ENCODE results near the gene LNX2. TPM values are rescaled to one million over a fixed set of nuclear protein-coding genes. Genes with fewer than 3 reads are reported as not detected.

Gene LNX2
- total and polyA plus RNA-seq, 2 donors (not counting 1 experiment from before 2014, with no cell fraction given), result 2.9 to 10.9 TPM

GRCh38 chr13:27605610-27606200 is 14.6 kb downstream of the LNX2 start:
- H3K4me3 Mint-ChIP-seq, result no peak overlapping the region
- H3K79me2 ChIP-seq (ENCODE audit: control insufficient read depth, insufficient read depth, low read length), result peaks cover 76% of the 10 kb centered on the region
- POLR2A ChIA-PET, result no interaction called here

More at GRCh38 chr13:27605610-27606200, 14.6 kb downstream of the LNX2 start:
- Histone ChIP-seq H3K4me2 (replicated peaks; ENCODE audit: low read depth, low read length, poor library complexity, severe bottlenecking) (no peak overlapping the region), H2AFZ (ENCODE audit: insufficient read depth, low read depth, low read length, poor library complexity, severe bottlenecking) (no peak overlapping the region), H3K9me3 (ENCODE audit: control extremely low read depth in 1 of 3, control insufficient read depth in 2 of 3, insufficient read depth in 1 of 3, low read length in 2 of 3) (peaks cover 0 to 4% (median 0%) of the 10 kb centered on the region in 3 donors), H3K36me3 (replicated peaks in 1 of 2; ENCODE audit: control extremely low read depth in 1 of 2, control insufficient read depth in 1 of 2, extremely low read depth in 1 of 2, insufficient read depth in 2 of 2, low read length in 1 of 2) (no peaks in the 10 kb centered on the region), H3K27ac (ENCODE audit: low read length in 2 of 2) (no peak overlapping the region), H3K9ac (ENCODE audit: low read length) (no peak overlapping the region), H4K20me1 (ENCODE audit: control insufficient read depth, insufficient read depth, low read length, poor library complexity, severe bottlenecking) (peaks cover 14% of the 10 kb centered on the region), H3K4me3 (ENCODE audit: control extremely low read depth in 1 of 5, extremely low read depth in 1 of 5, insufficient read depth in 1 of 5, low read depth in 2 of 5, low read length in 4 of 5) (no peak overlapping the region), H3K27me3 (replicated peaks in 1 of 4; ENCODE audit: control extremely low read depth in 1 of 4, control insufficient read depth in 3 of 4, insufficient read depth in 4 of 4, low read length in 3 of 4) (no peaks in the 10 kb centered on the region), H3K4me1 (ENCODE audit: control insufficient read depth in 2 of 2, insufficient read depth in 2 of 2, low read length in 2 of 2) (peaks cover 0 to 12% of the 10 kb centered on the region in 2 donors)
- Mint-ChIP-seq H3K4me1 (peaks cover 41% of the 10 kb centered on the region), H3K27me3 (no peaks in the 10 kb centered on the region), H3K27ac (no peak overlapping the region), H3K9me3 (ENCODE audit: insufficient read depth) (no peaks in the 10 kb centered on the region)
- CTCF ChIA-PET, result interaction anchor here (0.9 to 1.1 kb wide), 2 partner anchors 72 to 246 kb away, joined by 3 read pairs; no protein-coding TSS in a partner anchor
- ATAC-seq (ENCODE audit: low read depth), result no peak
- no peak for DNase-seq
- TF ChIP-seq CTCF (IDR thresholded peaks at IDR 0.05) (no peak), EZH2 (IDR thresholded peaks at IDR 0.05; ENCODE audit: borderline replicate concordance, insufficient read depth, low read depth, low read length, poor library complexity, severe bottlenecking) (no peak)
- intact Hi-C loops (cut with micrococcal nuclease), result no loop called here
- WGBS (ENCODE audit: insufficient coverage), result no CpG with 5 or more reads among the region's 2 CpGs
